HG02678 (cell line): ENCODE measurements around the gene LONP1.
"Not testable (repeated sequence)": the region's sequence is repeated elsewhere in the genome, so short reads cannot be mapped to it uniquely, and the experiment has no call there.

Experiments
- ATAC-seq: cut with Tn5 transposase; IDR thresholded peaks from one replicate; pipeline ENCODE4 v1.9.1; 2021; ENCODE audit warnings: mild to moderate bottlenecking, moderate library complexity; ENCODE audit not compliant: unreplicated experiment

LONP1 gene

DNA sequence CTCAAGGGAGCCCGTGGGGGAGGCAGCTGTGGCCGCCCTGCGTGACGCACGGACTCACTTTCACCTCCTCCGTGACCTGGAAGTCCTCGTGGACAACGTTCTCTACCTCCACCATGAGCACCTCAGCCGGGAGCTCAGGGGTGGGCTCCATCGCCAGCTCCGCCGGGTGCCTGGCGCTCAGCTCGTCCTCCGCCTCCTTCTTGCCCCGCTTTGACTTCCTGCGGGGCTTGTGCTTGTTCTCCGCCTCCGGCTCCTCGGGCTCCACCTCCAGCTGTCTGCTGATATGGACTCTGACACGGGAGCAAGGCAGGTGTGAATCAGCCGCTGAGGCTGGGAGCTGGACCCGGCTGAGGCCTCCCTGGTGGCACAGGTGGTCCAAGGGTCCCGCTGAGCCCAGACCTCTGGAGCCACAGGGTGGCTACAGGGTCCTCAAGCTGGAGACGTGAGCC, 8.2 kb downstream of the LONP1 start:
- ATAC-seq = no peak

DNA sequence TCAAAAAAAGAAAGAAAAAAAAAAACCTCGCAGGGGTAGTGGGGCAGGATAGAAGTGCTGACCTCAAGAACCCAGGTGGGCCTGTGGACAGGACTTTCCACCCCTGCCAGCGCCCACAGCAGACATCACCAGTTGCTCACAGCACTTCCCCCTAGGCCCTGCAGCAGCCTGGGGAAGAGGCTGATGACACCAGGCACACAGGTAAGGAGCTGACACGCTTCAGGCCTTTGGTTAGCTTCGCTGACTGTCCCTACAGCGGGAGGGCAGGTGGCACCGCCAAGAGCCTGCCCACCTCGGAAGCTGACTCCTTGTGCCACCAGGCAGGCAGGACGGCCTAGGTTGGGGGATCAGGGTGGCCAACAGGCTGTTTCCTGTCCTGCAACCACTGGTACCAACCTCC, 8.9 kb downstream of the LONP1 start:
- ATAC-seq = no peak

DNA sequence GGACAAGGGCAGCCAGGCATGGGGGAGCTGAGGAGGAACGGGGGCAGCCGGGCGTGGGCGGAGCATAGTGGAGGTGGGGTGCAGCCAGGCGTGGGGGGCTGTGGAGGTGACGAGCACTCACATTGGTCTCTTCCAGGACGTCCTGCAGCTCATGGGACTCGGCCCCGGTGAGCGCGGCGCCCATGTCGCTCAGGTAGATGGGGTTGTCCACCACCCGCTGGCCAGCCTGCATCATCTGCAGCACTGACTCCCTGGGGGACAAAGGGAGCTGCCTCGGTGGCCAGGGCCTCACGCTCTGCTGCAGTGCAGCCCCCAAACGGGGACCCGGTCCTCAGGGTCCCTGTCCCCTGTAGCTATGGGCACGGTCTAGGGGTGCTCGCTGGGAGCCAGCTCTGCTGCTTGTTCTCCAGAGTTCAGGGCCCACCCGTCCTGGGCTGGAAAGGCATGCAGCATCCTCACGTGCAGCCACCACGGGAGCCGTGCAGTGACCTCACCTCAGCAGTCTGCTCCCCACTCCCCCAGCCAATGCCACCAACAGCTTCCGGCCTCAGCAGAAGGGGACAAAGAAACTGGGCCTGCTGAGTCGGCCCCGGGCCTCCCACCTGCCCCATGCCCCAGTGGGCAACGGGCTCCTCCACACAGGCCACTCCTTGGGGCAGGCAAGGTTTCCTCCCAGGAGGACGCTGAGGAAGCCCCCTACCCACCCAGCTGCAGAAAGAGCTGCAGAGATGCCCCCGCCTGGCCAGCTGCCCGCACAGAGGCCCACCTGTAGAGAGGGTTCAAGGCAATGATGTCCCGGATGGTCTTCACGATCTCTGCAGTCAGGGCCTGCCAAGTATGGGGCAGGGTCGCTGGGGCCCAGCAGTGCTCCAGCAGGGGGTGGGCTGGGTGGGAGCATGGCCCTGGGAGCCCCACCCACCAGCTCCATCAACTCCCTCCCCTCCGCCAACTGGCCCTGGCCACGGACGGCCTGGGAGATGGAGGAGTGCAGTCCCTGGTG, 12.1 kb downstream of the LONP1 start:
- ATAC-seq = no peak

DNA sequence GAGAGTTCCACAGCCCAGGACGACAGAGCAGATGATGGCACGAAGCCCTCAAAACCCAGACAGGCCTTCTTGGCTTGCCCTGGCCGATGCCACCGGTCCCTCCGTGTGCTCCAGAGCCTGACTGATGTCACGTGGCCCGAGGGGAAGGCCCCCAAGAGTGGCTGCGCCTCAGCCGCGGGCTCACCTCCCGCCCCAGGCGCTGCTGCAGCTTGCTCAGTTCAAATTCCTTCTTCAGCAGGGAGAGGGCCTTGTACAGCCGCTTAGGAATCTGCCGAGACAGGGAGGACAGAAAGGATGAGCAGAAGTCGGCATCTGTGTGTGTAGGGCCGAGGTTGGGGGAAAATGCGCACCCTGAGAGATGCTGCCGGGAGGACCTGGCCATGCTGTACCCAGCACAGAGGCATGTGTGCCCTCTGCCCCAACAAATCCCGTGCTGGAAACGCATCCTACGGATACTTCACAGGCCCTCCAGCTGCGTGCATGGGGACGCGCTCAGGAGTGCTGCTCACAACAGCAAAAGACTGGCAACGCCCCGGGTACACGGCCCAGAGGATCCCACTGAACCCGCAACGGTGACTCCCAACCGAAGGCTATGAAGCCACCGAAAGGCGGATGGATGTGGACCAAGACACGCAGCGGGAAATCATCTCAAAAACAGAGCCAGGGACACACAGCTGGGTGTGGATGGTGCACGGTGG, 12.9 kb downstream of the LONP1 start:
- ATAC-seq = no peak

DNA sequence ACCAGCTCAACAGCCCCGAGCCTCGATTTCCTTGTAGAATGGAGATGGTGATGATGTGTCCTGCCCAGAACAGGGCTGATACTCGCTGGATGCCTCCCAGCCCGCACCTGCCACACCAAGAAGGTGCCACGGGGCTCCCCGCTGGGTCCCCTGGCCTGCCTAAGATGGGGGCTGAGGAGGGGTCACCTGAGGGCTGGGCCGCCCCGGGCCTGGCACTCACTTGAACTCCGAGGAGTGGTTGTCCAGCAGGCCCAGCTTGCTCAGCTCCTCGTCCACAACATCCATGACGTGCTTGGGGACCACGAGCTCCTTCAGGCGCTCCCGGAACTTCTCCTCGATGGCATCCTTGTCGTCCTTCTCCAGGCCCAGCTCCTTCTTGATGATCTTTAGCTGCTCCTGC, 14.4 kb downstream of the LONP1 start:
- no peak for ATAC-seq

DNA sequence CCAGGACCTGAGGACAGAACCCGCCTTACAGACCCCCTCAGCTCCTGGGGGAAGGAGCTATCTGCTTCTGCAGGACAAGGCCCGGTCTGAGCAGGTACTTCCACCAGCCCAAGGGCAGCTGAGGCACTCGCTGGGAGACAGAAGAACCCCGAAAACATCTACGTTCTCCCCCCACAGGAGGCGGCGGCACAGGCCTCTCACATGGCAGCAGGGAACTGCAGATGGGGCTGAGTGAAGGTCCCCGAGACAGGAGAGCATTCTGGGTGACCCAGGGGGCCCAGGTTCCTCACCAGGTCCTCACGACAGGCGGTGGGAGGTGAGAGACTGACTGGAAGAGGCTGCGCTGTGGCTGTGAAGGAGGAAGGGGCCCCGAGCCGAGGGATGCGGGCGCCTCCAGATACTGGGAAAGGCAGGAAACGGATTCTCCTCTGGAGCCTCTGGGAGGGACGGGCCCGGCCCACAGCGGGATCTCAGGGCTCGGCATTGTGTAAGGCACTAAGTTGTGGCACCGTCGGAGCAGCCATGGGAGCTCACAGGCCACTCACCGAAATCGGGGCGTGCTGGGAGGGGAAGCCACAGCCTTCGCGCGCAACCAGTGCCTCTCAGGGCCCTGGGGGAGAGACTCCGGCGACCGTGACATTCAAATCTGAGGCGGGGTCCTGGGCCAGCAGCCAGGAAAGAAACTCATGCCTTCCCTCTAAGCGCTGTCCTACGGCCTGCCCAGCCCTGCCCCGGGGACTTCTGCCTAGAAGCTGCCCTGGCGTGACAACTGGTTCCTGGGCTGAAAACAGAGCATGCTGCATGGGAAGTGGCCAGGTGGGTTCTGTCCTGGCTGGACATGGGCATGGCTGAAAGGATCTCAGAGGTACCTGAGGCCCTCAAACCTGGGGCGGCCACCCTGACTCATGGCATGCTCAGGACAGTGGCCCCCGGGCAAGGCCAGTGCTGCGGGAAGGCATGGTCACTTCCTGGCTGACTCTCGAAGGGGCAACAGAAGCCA, 15.8 kb downstream of the LONP1 start:
- no peak for ATAC-seq

DNA sequence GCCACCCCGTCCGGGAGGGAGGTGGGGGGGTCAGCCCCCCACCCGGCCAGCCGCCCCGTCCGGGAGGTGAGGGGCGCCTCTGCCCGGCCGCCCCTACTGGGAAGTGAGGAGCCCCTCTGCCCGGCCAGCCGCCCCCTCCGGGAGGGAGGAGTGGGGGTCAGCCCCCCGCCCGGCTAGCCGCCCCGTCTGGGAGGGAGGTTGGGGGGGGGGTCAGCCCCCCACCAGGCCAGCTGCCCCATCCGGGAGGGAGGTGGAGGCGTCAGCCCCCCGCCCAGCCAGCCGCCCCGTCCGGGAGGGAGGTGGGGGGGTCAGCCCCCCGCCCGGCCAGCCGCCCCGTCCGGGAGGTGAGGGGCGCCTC, 17.9 kb downstream of the LONP1 start:
- not testable (repeated sequence) for ATAC-seq

DNA sequence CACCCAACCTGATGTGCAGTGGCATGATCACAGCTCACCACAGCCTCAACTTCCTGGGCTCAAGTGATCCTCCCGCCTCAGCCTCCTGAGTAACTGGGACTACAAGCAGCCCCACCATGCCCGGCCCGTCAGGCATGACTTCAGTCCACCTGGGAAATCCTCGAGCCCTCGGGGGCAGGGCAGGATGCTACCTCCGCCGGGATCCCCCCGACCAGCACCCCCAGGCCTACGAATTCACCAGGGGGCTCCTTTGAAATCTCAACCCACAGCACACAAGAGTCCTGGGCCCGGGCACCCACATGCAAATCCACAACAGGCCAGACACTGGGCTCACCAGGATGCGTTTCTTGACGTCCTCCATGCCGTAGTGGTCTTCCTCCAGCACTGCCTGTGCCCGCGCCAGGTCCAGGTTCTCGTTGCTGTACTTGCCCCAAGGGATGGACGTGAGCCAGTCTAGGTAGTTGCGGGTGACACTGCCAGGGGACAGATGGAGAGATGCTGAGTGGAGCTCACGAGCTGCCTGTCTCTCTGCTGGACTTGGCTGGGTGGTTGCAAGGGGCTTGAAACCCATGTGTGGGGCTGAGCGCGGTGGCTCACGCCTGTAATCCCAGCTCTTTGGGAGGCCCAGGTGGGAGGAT, 19.4 kb downstream of the LONP1 start:
- no peak for ATAC-seq

DNA sequence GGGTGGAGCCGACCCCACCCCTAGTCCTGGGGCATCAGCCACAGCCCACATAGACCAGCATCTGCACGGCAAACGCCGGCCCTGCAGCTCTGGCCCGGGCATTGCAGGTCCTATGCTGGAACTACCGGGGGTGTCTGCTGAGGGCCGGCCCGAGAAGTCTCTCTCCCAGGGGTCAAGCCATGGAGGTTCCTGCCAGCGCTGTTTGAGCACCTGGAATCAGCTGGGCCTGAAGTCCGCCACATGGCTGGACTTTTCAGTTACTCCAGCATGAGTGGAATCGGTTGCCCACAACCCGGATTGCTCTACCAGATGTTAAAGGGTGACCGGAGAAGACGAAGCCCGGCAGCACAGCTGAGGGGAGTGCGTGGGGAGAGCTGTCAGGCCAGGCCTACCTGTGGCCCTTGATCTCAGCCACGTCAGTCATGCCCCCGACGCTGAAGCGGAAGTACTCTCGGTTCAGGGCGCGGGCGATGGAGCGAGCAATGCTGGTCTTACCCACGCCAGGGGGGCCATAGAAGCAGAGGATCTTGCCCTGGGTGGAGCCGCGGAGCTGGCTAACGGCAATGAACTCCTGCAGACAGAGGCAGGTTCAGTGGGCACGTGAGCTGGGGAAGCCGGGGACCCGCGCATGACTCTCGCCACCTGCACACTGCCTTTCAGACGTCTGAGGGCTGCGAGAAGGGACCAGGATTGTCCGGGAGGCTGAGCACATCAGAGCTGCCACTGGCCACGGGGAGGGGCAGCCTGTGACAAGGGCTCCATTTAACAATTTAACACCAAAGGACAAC, 21.1 kb downstream of the LONP1 start:
- no peak for ATAC-seq

DNA sequence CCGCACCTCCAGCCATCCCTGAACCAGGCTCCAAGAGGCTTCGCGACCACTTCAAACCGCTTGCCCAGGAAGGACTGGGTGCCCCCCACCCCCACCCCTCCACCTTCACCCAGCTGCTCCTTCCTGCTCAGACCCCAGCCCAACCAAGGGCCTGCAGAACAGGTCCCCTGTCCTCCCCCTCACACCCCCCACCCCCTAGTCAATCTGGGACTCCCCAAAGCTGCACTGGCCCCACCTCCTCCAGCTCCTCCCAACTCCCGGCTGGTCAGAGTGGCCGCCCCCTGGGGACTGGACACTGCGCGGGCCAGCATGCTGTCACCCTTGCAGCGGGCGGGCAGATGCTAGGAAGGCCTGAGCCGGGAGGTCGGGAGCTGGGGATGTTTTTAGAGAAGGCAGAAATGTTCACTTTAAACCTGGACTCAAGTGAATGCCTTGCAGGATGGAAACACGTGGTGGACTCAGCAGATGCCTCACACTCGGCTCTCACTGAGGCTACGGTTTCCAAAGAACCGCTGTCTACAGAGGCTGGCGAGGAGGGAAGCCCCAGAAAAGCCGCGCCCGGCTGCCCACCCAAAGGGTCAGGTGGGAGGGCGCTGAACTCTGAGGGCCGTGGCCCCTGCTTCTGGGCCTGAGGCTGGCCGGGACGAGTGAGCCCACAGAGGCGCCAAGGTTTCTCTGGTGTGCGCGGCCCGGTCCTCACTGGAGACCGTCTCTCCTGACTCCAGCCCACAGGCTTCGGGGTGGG, 21.9 kb downstream of the LONP1 start:
- ATAC-seq = no peak

DNA sequence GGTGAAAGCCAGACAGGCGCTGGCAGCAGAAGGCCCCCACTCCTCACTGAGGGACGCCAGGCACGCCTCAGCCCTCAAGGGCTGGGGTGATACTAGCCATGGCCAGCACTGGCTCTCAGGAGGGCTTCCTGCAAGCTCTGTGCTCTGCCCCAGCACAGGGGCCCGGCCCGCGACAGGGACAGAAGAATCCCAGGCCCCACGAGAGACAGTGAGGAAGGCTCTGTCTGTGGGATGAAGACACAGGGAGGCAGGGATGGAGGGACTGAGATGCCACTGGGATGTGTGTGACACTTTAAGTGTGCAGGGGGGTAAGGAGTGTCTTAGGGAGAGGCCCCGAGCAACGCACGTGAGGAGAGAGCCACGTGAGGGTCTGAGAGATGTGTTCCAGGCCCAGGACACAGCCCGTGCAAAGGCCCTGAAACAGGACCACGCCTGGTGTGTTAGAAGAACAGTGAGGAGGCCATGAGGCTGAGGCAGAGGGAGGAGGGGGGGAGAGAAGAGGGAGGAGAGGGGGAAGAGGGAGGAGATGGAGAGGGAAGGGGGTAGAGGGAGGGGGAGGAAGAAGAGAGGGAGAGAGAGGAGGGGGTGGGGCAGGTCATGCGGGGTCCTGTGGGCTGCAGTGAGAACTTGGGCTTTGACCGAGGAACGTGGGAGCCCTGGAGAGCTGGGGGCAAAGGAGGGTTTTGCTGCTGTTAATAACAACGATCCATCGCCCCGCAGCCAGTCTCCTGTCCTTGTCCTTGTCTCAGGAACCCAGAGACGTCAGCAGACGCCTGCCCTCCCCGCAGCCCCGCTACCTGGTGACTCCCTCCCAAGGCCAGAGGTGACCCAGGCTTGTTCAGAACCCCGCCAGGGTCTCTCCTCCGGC, 22.7 kb downstream of the LONP1 start:
- no peak for ATAC-seq

DNA sequence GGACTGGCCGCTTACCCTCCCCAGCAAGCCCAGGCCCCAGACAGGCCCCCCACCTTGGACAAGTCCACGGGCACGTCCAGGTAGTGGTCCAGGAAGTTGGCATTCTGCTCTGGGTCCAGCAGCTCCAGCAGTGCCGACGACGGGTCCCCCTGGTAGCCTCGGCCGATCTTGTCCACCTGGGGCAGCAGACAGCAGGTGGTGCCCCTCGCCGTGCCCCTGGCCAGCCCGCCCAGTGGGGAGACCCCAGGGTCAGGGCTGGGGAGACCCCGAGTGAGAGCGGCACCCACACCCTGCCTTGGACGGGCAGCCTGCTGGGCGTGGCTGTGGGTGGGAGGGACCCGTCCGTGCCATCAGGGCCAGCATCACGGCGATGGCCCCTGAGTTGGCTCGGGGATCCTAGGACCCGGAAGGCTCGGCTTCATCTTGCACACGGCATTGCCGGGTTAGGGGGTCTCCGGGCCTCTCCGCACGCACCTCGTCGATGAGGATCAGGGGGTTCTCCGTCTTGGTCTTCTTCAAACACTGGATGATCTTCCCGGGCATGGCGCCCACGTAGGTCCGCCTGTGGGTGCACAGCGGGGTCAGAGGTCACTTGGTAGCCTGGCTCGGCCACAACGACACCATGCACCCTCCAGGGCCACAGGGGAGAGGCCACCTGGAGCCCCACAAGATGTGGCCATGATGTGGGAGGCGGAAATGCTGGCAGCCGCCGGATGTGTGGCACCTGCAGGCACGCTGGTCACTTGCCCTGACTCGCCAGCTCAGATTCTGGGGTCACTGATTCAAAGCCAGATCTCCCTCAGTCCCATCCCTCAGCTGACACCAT, 23.5 kb downstream of the LONP1 start:
- no peak for ATAC-seq

DNA sequence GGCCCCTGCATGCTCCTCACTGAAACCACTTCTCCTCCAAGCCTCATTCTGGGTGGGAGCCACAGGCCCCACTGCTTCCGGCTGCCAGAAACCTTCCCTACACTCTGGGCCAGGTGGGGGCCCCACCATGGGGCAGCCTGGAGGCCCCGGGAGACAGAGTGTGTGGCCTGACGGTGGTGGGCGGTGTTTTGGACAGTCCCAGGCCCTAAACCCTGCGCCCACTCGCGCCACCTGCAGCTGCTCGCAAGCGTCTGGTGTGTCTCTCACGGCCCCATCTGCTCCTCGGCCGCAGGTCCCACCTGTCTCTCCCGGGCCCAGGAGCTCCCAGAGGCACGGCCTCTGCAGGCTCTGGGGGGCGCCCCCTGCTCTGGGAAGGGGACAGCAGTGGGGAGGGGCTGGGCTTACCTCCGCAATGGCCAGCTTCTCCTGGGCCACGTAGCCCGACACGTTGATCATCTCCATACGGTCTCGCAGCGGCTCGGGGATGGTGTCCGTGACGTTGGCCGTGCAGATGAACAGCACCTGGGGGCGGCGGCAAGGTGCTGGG, 24.2 kb downstream of the LONP1 start:
- ATAC-seq = no peak

DNA sequence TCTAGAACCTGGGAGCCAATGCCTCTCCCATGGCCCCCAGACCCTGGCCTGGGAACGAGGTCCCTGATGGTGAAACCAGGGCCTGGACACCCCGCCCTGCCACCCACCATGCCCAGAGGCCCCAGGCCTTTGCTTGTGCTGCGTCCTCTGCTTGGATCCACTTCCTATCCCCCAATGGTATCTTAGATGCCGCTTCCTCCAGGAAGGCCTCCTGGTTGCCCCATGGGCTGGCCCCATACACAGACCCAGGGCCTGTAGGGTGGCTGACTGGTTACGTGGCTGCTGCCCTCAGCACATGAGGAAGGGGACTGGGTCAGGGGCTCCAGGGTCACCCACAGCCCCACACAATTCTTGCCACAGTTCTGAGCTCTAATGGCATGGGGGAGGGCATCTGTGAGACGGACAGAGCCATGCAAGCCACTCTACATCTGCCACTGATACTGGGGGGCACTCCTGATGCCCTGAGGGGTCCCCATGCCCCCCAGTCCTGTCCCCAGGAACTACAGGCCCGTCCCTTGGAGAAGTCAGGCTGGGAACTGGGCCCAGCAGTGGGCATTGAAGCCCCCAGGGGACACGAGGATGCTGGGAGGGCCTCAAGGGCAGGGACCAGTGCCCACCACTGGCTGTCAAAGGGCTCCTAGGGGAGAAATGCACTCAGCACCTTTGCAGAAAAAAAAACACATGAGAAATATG, 24.8 kb downstream of the LONP1 start:
- ATAC-seq = no peak

DNA sequence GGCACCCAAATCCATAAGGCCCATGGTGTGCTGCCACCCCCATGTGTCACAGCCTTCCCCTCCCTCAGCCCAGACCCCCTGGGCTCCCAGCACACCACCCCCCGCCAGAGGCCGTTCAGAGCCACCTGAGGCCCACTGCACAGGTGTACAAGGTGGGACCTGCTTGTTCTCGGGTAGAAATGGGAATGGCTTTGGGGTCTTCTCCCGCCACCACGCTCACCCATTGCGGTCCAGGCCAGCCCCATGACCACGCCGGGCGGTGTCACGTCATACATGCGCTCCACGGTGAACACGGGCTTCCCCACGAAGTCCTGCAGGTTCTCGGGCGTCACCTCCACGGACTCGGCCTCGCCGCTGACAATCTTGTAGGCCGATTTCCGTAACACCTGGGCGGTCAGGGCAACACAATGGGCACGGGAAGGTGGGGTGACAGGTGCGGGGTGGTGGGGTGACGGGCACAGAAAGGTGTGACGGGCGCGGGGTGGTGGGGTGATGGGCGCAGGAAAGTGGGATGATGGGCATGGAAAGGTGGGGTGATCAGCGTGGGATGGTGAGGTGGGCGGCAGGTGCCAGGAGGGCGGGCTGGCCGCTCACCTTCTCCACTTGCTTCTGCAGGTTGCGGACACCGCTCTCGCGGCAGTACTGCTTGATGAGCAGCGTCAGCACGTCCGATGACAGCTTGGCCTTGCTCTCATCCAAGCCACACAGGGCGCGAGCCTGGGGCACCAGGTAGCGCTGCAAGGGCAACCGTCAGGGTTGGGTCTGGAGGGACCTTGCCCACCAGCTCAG, 25.6 kb downstream of the LONP1 start:
- no peak for ATAC-seq
